ENCODE data around the gene ZNF726. TPM values are rescaled to one million over a fixed set of nuclear protein-coding genes. Genes with fewer than 3 reads are reported as not detected.
"Not testable (repeated sequence)": the region's sequence is repeated elsewhere in the genome, so short reads cannot be mapped to it uniquely, and the experiment has no call there.

The ZNF726 gene
- total RNA-seq, 2 experiments from 2014 or later = 19.1 to 20.7 TPM

DNA sequence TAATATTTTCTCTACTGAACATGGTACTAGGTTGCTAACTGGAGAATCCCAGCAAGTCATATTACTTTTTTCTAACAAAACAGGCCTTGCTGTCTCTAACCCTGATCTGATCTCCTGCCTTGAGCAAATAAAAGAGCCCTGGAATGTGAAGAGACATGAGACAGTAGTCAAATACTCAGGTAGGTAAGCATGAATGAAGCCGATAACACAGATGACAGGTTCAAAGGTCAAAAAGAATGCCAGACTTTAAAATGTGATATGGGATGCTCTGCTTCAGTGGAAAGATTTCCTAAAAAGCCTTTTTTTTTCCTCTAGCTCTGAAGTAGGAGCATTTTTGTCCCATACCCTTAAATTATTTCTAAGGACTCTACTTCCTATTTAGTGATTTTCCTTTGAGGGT lies 28.7 kb downstream of the ZNF726 start:
- CTCF ChIA-PET = interaction anchor here (1.1 kb wide), 1 partner anchor 9 kb away, joined by 3 read pairs; no protein-coding TSS in a partner anchor

GRCh38 chr19:23946569-23946968 lies 31.9 kb downstream of the ZNF726 start:
- POLR2A ChIA-PET = no interaction called here
- DNase-seq (no peak), ATAC-seq (no peak)
- intact Hi-C loops (cut with micrococcal nuclease) = no loop called here
- CTCF ChIA-PET = no interaction called here
- H3K36me3 Mint-ChIP-seq (ENCODE audit: low read depth) = peaks cover 64% of the 10 kb centered on the region
- no peak overlapping the region for H3K27ac Mint-ChIP-seq
- H3K27me3 Mint-ChIP-seq = no peaks in the 10 kb centered on the region
- TF ChIP-seq CTCF (IDR thresholded peaks at IDR 0.05) = no peak
- H3K4me1 Mint-ChIP-seq (ENCODE audit: low read depth) = peaks cover 5% of the 10 kb centered on the region
- H3K4me3 Mint-ChIP-seq = no peak overlapping the region
- peaks cover 23% of the 10 kb centered on the region for H3K9me3 Mint-ChIP-seq

More for the DNA sequence above, 28.7 kb downstream of the ZNF726 start:
- peaks cover 5% of the 10 kb centered on the region for H3K4me1 Mint-ChIP-seq (ENCODE audit: low read depth)
- ATAC-seq (no peak), DNase-seq (no peak)
- peaks cover 79% of the 10 kb centered on the region for H3K36me3 Mint-ChIP-seq (ENCODE audit: low read depth)
- no peak overlapping the region for H3K27ac Mint-ChIP-seq
- peaks cover 37% of the 10 kb centered on the region for H3K9me3 Mint-ChIP-seq
- intact Hi-C loops (cut with micrococcal nuclease) = no loop called here
- POLR2A ChIA-PET = interaction anchor here (1.0 kb wide), 1 partner anchor 10 kb away, joined by 3 read pairs; no protein-coding TSS in a partner anchor
- no peak for TF ChIP-seq CTCF (IDR thresholded peaks at IDR 0.05)
- H3K27me3 Mint-ChIP-seq = no peaks in the 10 kb centered on the region
- H3K4me3 Mint-ChIP-seq = no peak overlapping the region

DNA sequence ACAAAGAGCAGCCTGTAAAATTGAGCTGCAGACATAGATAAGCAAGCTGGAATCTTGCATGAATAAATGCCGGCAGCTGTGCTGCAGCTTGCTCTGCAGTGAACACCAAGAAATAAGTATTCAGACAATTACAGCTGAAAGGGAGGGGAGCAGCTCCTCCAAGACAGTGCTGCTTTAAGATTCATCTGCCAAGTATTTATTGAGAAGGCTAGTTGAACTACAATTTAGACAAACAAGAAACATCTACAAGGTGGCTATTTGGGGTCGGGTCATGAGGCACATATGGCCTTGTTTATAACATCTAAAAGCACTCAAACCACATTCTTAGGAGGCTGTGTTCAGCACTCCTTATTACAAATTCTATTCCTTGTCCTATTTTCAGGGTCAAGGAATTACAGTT lies 34.9 kb downstream of the ZNF726 start:
- peaks cover 5% of the 10 kb centered on the region for H3K4me1 Mint-ChIP-seq (ENCODE audit: low read depth)
- H3K27ac Mint-ChIP-seq = no peak overlapping the region
- CTCF ChIA-PET = no interaction called here
- H3K9me3 Mint-ChIP-seq = peaks cover 13% of the 10 kb centered on the region
- POLR2A ChIA-PET = interaction anchor here (1.0 kb wide), 1 partner anchor 264 kb away, joined by 3 read pairs; no protein-coding TSS in a partner anchor
- TF ChIP-seq CTCF (IDR thresholded peaks at IDR 0.05) = no peak
- intact Hi-C loops (cut with micrococcal nuclease) = no loop called here
- no peak for DNase-seq
- H3K4me3 Mint-ChIP-seq = no peak overlapping the region
- H3K36me3 Mint-ChIP-seq (ENCODE audit: low read depth) = peaks cover 42% of the 10 kb centered on the region
- H3K27me3 Mint-ChIP-seq = no peaks in the 10 kb centered on the region
- no peak for ATAC-seq

DNA sequence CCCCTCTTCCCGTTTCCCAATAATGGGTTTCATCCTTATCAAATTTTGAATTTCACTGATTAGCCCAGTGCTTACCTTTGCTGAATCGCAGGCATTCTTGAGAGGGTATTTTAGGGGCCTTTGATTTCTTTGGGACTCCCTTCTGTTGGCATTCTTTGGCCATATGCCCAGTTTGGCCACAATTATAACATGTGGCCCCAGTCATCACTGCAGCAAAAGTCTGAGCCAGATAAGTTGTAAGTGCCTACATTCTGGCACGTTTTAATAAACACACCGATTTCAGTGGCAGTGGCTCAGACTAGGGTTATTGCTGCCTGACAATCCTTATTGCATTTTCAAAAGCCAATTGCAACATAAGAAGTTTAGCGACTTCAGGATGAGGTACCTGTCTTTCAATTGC lies 41.4 kb downstream of the ZNF726 start:
- Mint-ChIP-seq H3K4me3 (no peak overlapping the region), H3K36me3 (ENCODE audit: low read depth) (no peaks in the 10 kb centered on the region), H3K4me1 (ENCODE audit: low read depth) (no peaks in the 10 kb centered on the region), H3K9me3 (no peaks in the 10 kb centered on the region), H3K27me3 (no peaks in the 10 kb centered on the region), H3K27ac (no peak overlapping the region)
- CTCF ChIA-PET = no interaction called here
- TF ChIP-seq CTCF (IDR thresholded peaks at IDR 0.05) = no peak
- intact Hi-C loops (cut with micrococcal nuclease) = no loop called here
- POLR2A ChIA-PET = no interaction called here
- DNase-seq (no peak), ATAC-seq (no peak)

- H3K4me3 Mint-ChIP-seq = no peak overlapping the region
- POLR2A ChIA-PET = no interaction called here
- no peaks in the 10 kb centered on the region for H3K36me3 Mint-ChIP-seq (ENCODE audit: low read depth)
- H3K9me3 Mint-ChIP-seq = peaks cover 3% of the 10 kb centered on the region
- no peak for DNase-seq
- no peak for TF ChIP-seq CTCF (IDR thresholded peaks at IDR 0.05)
- ATAC-seq = no peak
- no peaks in the 10 kb centered on the region for H3K4me1 Mint-ChIP-seq (ENCODE audit: low read depth)
- CTCF ChIA-PET = no interaction called here
- H3K27ac Mint-ChIP-seq = no peak overlapping the region
- H3K27me3 Mint-ChIP-seq = no peaks in the 10 kb centered on the region
- intact Hi-C loops (cut with micrococcal nuclease) = no loop called here
Measured at GRCh38 chr19:23957660-23958281, 43.1 kb downstream of the ZNF726 start.

DNA sequence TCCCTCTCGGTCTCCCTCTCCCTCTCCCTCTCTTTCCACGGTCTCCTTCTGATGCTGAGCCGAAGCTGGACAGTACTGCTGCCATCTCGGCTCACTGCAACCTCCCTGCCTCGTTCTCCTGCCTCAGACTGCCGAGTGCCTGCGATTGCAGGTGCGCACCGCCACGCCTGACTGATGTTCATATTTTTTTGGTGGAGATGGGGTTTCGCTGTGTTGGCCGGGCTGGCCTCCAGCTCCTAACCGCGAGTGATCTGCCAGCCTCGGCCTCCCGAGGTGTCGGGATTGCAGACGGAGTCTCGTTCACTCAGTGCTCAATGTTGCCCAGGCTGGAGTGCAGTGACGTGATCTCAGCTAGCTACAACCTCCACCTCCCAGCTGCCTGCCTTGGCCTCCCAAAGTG lies 48.7 kb downstream of the ZNF726 start:
- H3K27me3 Mint-ChIP-seq; H3K36me3 Mint-ChIP-seq (ENCODE audit: low read depth); DNase-seq; ATAC-seq; H3K4me1 Mint-ChIP-seq (ENCODE audit: low read depth); H3K27ac Mint-ChIP-seq; intact Hi-C loops (cut with micrococcal nuclease); POLR2A ChIA-PET; CTCF ChIA-PET; H3K4me3 Mint-ChIP-seq: not testable (repeated sequence)
- peaks cover 10% of the 10 kb centered on the region for H3K9me3 Mint-ChIP-seq

DNA sequence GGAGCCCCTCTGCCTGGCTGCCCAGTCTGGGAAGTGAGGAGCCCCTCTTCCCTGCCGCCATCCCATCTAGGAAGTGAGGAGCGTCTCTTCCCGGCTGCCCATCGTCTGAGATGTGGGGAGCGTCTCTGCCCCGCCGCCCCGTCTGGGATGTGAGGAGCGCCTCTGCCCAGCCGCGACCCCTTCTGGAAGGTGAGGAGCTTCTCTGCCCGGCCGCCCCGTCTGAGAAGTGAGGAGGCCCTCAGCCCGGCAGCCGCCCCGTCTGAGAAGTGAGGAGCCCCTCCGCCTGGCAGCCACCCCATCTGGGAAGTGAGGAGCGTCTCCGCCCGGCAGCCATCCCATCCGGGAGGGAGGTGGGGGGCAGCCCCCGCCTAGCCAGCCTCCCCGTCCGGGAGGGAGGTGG lies 49.2 kb downstream of the ZNF726 start:
- DNase-seq; POLR2A ChIA-PET; ATAC-seq; H3K4me1 Mint-ChIP-seq (ENCODE audit: low read depth); CTCF ChIA-PET; intact Hi-C loops (cut with micrococcal nuclease); H3K4me3 Mint-ChIP-seq; H3K27ac Mint-ChIP-seq; H3K36me3 Mint-ChIP-seq (ENCODE audit: low read depth): not testable (repeated sequence)
- H3K27me3 Mint-ChIP-seq = peaks cover 12% of the 10 kb centered on the region
- H3K9me3 Mint-ChIP-seq = peaks cover 10% of the 10 kb centered on the region

DNA sequence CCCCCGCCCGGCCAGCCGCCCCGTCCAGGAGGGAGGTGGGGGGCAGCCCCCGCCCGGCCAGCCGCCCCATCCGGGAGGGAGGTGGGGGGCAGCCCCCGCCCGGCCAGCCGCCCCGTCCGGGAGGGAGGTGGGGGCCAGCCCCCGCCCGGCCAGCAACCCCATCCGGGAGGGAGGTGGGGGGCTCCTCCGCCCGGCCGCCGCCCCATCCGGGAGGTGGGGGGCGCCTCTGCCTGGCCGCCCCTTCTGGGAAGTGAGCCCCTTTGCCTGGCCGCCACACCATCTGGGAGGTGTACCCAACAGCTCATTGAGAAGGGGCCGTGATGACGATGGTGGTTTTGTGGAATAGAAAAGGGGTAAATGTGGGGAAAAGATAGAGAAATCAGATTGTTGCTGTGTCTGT lies 49.6 kb downstream of the ZNF726 start:
- CTCF ChIA-PET; H3K36me3 Mint-ChIP-seq (ENCODE audit: low read depth); H3K4me1 Mint-ChIP-seq (ENCODE audit: low read depth); DNase-seq; POLR2A ChIA-PET; intact Hi-C loops (cut with micrococcal nuclease); H3K4me3 Mint-ChIP-seq; H3K27ac Mint-ChIP-seq; ATAC-seq: not testable (repeated sequence)
- Mint-ChIP-seq H3K27me3 (peaks cover 15% of the 10 kb centered on the region), H3K9me3 (peaks cover 10% of the 10 kb centered on the region)
